GM21786 (cell line): ENCODE results near the gene MIEF1.

Source experiments
- ATAC-seq: cut with Tn5 transposase; IDR thresholded peaks from one replicate; pipeline ENCODE4 v1.9.1; 2021; ENCODE audit not compliant: unreplicated experiment

The MIEF1 gene

DNA sequence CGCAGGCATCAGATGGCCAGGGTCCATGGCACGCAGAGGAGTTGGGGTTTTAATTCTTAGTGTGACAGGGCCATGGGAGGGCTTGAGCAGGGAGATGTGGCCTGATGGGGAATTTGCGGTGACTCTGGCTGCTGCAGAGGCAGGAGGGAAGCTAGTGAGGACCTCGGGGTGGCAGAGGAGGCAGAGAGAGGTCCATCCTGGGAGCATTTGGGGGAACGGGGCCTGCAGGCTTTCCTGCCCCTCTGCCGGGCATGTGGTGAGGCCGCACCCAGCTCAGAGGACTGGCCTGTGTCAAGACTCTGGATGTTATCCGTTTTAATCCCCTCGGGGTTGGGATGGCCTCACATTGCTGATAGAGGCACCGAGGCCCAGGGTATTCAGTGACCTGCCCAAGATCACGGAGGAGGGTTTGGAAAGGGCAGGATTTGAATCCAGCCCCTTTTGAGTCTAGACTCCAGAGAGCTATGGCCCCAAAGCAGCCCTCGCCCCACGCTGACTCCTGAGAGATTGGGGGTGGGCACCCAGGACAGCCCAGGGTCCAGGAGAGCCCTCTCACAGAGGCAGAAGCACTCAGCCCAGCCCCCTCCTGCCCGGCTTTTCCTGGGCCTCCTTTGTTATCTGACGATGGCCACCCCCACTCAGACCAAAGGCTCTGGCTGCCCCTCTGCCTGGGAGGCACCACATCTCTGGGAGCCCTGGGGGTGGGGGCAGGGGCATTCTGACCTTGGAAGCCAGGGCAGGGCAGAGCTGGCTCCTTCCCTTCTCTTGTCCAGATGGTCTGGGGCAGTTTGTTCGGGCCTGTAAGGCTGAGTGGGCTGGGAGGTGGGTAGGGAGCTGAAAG lies 31.4 kb upstream of the MIEF1 start:
- ATAC-seq = no peak

DNA sequence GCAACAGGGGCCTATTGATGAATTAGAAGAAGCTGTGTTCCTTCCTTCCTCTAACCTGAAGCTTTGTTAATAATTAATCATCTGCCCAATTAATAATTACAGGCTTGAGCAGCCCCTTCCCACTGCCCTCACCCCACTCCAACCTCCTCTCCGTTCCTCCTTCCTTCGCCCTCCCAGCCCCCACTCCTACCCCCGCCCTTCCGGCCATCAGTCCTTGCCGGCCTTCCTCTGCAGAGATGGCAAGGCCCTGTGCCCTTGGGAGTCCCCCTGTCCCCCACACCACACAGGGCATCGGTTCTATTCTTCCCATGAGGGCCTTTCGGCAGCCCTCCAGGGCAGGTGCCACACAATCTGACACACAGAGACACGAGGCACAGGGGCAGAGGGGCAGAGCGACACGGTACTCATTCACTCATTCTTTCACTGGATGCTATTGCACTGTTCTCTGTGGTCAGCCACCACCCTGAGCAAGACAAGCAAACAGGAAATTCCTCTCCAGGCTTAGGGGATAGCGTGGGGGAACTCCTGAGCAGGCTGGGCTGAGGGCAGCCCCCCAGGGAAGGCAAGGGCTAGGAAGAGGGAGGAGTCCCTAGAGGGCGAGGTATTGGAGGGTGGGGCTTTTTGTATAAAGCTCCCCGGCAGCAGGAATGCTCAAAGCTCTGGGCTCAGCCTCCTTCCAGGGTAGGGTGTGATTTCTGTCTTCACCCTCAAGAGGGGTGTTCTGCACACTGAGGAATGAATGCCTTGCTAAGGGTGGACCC lies 30.5 kb upstream of the MIEF1 start:
- peak; percentile 70 for ATAC-seq

DNA sequence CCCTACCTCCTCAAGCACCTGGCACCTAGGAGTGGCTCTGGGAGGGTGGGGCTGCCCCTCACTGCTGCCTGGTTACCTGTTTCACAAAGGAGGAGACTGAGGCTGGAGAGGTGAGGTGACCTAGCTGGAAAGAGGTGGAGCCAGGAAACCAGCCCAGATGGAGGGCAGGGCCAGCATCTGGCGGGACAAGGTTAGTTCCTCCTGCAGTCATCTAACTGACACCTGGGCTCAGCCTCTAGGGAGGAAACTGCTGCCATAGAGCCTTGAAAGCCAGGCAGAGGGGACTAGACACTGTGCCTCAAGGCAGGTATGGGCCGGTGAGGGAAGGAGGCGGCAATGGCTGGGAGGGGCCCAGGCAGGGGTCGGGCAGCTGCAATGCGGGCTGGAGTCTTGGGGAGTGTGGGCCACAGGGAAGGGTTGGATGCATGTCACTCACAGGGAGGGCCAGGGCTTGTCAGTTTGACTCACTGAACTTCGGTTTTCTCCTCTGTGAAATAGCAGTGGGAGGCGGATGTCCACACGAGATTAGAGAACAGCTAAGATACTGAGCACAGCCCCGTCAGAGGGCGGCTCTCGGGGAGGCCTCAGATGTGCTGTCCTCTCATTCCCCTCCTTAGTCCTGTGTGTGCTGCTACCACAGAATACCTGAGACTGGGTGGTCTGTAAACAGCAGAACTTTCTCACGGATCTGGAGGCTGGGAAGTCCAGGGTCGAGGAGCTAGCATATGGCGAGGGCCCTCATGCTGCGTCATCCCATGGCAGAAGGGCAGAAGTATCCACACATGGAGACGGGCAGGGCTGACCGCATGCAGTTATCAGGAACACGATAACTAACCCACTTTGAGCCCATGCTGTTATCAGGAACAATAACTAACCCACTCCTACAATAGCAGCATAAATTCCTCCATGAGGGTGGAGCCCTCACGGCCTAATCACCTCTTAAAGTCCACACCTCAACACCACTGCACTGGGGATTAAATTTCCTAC lies 29.2 kb upstream of the MIEF1 start:
- ATAC-seq = no peak

DNA sequence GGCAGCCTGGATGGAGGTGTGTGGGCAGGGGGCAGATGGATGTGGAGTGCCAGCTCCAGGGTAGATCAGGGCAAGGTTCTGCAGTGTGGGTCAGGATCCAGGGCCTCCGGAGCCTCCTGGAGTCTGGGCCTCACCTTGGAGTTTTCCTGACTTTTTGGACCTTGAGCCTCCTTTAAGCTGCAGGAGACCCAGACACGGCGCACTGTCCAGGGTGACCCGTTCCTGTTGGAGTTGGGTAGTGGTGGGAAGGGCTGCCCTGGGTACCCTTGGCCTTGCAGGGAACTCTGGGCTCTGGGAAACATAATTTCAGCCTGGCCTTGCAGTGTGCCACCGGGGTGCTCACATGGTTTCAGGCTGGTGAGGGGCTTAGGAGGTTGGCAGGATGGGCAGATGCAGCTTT lies 28.2 kb upstream of the MIEF1 start:
- ATAC-seq = no peak

DNA sequence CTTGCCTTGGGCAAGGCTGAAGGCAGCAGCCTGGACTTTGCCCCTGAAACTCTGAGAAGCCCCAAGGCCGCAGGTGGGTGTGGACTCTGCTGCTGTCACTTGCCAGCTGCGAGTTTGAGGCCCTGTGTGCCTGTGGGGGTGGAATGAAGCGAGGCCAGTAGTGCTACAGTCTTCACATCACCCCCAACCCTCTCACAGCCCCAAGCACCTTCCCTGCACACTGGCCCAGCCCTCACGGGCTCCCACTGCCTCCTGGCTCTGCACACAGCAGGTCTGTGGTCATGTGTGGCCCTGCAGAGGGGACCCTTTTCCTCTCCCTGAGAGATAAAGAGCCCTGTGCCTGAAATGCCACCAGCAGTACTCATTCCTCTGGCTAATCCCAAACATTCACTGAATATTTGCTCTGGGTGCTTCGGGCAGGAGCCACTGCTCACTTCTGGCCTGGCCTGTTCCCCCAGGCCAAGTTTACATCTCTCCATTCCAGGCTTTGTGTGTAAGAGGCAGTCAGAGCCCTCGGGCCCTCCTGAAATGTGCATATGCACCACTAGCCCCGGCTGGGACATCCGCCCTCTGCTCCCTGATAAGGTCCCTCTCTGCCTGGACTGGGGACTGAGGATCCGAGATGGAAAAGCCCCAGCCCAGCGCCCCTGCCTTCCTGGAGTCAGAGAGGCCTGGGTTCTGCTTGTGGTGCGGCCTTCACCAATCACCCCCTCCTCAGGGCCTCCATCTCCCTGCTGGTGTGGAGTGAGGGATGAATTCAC lies 27.6 kb upstream of the MIEF1 start:
- no peak for ATAC-seq

DNA sequence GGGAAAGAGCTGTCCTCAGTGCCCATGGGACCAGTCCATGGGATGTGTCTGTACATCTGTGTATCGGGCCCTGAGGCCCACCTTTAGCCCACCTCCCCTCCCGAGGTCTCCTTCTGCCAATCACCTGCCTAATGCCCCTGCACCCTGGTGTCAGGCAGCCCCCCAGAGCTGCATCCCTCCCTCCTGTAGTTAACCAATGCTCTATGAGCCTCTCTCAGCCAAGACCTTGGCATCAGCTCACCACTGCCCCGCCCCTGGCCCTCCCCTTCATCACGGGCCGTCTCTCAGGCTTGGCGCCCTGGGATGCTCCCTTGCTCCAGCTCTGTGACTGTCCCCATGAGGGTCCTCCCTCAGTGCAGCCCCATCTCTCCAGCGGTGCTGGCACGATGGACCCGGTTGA lies 26.8 kb upstream of the MIEF1 start:
- no peak for ATAC-seq

DNA sequence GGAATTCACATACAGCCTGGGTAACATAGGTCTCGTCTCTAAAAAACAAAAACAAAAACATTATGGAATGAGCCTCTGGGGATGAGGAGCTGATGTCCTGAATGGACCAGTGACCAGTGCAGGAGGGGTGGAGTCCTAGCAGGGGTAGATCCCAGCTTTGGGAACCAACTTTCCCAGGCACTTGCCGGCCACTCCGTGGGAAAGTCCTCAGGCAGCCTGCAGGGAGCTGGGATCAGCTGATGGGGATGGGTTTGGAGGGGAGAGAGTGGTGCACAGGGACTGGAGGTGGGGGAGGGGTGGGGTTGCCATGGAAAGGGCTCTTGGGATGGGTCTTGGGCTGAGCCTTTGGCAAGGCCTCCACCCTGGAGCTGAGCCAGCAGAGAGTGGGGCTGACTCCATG lies 26.2 kb upstream of the MIEF1 start:
- no peak for ATAC-seq

DNA sequence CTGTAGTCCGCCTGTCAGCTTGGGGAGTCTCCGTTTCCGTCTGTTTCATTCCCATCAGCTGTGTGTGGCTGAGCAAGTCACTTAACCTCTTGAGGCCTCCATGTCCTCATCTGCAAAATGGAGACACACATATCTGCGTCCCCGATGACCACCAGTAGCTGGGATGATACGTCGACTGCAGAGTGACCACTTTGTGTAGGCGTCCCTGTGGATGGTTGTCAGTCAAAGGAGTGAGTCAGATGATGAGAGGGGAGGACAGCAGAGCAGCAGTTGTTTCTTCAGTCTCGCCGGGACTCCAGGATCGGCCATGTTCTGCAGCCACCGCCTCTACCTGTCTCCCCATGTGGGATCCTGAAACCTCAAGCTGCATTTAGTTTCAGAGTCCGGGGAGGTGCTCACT lies 25.4 kb upstream of the MIEF1 start:
- ATAC-seq = no peak

DNA sequence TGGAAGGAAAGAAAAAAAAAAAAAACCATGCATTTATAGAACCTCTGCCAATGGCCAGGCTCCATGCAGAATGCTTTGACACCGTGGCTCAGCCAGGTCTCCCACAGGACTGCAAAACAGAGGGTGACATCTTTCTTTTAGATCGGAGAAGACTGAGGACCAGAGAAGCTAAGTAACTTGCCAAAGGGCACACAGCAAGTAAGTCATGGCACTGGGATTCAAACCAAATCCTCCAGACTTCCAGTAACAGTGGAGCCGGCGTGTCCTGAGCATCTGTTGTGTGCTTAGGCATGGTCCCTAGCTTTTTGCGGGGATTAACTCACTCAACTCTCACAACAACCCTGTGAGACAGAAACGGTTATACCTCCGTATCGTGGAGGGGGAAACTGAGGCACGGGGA lies 24.5 kb upstream of the MIEF1 start:
- no peak for ATAC-seq

DNA sequence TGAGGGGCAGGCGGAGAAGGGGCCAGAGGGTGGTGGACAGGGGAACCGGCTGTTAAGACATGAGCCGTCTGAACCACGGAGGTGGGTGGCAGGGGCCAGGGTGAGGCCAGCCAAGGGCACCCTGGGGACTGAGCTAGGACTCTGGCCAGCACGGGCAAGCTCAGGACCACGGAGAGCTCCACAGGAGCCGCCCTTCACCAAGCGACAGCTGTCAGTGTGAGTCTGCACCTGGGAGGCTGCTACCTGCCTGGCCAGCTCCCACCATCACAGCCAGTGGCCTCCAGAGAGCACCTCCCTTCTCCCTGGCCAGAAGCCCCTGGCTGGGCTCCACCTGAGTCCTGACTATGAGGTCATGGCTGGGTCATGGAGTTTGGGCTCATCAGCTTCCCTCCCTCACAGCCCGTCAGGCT lies 23.6 kb upstream of the MIEF1 start:
- ATAC-seq = no peak

DNA sequence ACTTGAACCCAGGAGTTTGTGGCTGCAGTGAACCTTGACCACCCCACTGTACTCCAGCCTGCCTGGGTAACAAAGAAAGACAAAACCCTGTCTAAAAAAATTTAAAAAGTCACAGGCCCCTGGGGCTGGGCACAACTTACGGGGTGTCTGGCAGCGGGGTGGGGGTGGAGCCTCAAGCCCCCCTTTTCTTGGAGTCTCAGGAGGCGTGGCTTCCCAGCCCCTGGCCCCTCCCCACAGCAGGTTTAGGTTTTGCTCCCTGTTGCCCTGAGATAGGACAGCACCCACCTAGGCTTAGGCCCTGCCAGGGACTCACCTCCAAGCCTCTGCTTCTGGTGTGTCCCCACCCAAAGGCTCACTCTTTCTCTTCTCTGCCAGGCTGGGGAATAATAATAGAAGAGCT lies 22.8 kb upstream of the MIEF1 start:
- ATAC-seq = no peak

DNA sequence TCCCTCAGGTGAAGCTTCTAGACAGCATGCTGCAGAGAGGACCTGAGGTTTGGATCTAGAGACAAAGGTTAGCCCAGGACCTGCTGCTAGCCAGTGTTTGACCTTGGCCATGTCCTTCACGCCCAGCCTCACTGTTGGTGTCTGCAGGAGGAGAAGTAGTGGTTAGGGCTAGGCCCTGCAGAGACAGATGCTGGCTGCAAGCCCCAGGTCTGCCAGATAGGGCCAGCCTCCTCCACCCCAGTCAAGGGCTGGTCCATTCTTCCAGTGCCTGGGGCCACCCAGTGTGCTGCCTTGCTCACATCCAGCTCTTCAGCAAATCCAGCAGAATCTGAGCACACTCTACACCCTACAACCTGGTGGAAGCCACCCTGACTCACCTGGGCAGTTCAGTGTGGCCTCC lies 21.5 kb upstream of the MIEF1 start:
- no peak for ATAC-seq

DNA sequence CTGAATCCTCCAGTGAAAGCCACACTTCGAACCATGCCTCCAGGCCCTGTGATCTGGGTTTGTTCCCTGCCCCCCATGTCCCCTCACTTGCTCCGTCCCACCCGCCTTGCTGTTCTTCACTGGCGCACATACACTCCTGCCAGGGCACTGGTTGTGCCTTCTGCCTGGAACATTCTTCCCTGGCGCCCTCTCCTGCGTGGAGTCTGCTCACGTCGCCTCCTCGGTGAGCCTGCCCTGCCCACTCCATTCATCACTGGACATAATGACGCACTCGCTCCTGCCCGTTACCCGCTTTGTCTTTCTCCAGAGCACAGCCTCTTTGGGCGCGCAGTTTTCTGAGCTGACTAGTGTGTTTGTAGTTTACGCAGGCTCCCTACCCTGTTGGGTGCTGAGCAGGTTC lies 21.0 kb upstream of the MIEF1 start:
- ATAC-seq = no peak

DNA sequence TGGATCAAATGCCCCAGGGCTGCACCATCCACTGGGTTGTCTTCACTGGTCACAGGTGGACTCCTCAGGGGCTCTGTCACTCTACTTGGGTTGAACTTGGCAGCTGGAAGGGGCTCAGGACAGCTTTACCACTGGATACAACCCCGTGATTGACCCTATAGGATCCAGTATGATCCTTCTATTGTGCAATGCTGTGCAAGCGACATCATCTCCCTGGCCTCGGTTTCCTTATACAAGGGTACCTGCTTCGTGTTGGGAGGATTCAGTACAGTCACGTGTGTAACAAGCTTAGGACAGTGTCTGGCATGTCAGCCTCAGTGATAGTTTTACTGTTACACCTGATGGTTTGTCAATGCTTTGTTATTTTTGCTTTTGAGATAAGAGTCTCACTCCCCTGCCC lies 20.5 kb upstream of the MIEF1 start:
- ATAC-seq = no peak

DNA sequence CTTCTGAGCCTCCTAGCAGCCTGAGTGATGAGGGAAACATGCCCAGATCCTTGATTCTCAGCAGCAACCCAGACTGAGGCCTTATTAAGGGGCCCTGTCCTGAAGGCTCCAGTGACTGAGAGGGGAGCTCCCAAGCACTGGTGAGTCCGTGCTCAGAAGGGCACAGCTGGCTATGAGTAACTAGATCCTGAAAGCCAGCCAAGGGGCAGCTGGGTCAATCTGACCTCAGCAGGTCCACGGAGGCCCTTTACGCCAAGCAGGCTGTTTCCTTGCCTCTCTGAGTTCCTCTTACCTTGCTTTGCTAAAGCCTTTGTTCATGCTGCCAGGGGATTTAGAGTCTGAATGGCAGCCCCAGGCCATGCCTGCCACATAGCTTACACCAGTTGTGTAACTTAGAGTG lies 19.3 kb upstream of the MIEF1 start:
- no peak for ATAC-seq

DNA sequence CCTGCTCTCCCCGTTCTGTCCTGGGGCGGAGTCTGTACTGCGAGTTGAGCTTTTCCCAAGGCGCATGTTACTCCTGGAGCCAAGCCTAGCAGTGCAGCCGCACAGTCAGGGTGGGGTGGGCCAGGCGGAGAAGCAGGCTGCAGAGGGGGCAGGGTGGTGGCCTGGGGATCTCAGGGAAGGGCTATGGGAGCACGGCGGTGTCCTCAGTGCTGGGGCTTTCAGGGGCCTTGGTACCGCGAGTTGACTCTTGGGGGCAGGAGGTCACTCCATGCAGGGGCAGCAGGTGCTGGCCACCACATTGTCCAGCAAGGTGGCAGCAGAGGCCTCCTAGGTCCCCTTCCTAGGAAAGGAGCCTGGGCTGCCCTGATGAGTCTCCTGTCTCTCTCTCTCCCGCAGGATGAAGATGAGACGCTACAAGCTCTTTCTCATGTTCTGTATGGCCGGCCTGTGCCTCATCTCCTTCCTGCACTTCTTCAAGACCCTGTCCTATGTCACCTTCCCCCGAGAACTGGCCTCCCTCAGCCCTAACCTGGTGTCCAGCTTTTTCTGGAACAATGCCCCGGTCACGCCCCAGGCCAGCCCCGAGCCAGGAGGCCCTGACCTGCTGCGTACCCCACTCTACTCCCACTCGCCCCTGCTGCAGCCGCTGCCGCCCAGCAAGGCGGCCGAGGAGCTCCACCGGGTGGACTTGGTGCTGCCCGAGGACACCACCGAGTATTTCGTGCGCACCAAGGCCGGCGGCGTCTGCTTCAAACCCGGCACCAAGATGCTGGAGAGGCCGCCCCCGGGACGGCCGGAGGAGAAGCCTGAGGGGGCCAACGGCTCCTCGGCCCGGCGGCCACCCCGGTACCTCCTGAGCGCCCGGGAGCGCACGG lies 14.9 kb upstream of the MIEF1 start:
- no peak for ATAC-seq

DNA sequence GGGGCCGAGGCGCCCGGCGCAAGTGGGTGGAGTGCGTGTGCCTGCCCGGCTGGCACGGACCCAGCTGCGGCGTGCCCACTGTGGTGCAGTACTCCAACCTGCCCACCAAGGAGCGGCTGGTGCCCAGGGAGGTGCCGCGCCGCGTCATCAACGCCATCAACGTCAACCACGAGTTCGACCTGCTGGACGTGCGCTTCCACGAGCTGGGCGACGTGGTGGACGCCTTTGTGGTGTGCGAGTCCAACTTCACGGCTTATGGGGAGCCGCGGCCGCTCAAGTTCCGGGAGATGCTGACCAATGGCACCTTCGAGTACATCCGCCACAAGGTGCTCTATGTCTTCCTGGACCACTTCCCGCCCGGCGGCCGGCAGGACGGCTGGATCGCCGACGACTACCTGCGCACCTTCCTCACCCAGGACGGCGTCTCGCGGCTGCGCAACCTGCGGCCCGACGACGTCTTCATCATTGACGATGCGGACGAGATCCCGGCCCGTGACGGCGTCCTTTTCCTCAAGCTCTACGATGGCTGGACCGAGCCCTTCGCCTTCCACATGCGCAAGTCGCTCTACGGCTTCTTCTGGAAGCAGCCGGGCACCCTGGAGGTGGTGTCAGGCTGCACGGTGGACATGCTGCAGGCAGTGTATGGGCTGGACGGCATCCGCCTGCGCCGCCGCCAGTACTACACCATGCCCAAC lies 14.1 kb upstream of the MIEF1 start:
- ATAC-seq = no peak

DNA sequence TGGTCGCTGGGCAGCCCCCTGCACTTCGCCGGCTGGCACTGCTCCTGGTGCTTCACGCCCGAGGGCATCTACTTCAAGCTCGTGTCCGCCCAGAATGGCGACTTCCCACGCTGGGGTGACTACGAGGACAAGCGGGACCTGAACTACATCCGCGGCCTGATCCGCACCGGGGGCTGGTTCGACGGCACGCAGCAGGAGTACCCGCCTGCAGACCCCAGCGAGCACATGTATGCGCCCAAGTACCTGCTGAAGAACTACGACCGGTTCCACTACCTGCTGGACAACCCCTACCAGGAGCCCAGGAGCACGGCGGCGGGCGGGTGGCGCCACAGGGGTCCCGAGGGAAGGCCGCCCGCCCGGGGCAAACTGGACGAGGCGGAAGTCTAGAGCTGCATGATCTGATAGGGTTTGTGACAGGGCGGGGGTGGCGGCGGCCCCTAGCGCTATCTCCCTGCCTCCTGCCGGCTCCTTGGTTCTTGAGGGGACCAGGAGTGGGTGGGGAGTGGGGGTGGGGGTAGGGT lies 13.5 kb upstream of the MIEF1 start:
- ATAC-seq = no peak
